ACC112 (cell line): ENCODE results near the gene TCEA3.

Source experiments
- H2AFZ ChIP-seq: fragments of 200-600 bp; sonication (generic); one replicate; pipeline ENCODE4 v1.6.0; 2017; ENCODE audit warnings: antibody characterized with exemption, low read length; ENCODE audit not compliant: unreplicated experiment
- H3K27ac ChIP-seq: fragments of 200-600 bp; sonication (generic); 2 replicates; pipeline ENCODE4 v1.5.1; 2014; ENCODE audit warnings: low read depth, mild to moderate bottlenecking, antibody characterized with exemption, low read length, moderate library complexity
- H3K27me3 ChIP-seq: fragments of 200-600 bp; sonication (generic); 2 replicates; pipeline ENCODE4 v1.6.1; 2014; ENCODE audit warnings: mild to moderate bottlenecking, antibody characterized with exemption, low read length, moderate library complexity, mixed read lengths; ENCODE audit not compliant: insufficient read depth
- H3K36me3 ChIP-seq: fragments of 200-600 bp; sonication (generic); 2 replicates; pipeline ENCODE4 v1.6.1; 2016; ENCODE audit warnings: mild to moderate bottlenecking, antibody characterized with exemption, low read length, moderate library complexity, mixed read lengths; ENCODE audit not compliant: insufficient read depth
- H3K4me1 ChIP-seq: fragments of 200-600 bp; sonication (generic); one replicate; pipeline ENCODE4 v1.6.1; 2016; ENCODE audit warnings: low read length, mixed read lengths; ENCODE audit not compliant: insufficient read depth, unreplicated experiment, control insufficient read depth
- H3K4me3 ChIP-seq: fragments of 200-600 bp; sonication (generic); 2 replicates; pipeline ENCODE4 v1.5.1; 2014; ENCODE audit warnings: mild to moderate bottlenecking, low read depth, low read length
- H3K79me2 ChIP-seq: fragments of 200-600 bp; sonication (generic); one replicate; pipeline ENCODE4 v1.6.0; 2016; ENCODE audit warnings: low read length; ENCODE audit not compliant: control insufficient read depth, unreplicated experiment, insufficient read depth

The TCEA3 gene

DNA sequence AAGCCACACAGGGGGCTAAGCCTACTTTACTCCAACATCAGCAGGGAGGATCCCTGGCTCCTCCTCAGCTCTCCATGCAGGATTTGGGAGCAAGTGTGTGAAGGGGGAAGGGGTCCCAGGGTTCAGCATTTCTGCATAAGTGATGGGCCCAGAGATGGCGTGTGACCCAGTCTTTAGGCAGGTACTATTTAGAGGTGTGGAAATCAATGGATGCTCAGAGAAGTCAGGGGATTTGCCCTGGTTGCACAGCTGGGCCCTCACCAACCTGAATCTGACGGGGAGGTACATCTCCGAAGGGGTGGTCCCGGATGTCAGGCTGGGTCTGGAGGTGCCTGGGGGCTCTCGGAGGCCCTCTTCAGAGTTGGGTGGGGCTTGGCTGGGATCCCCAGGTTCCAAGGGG is 6.9 kb upstream of the TCEA3 start:
- Histone ChIP-seq H3K4me1 (no peaks in the 10 kb centered on the region), H3K27me3 (no peaks in the 10 kb centered on the region), H3K27ac (no peak overlapping the region), H3K79me2 (no peaks in the 10 kb centered on the region), H2AFZ (no peak overlapping the region), H3K4me3 (no peak overlapping the region), H3K36me3 (no peaks in the 10 kb centered on the region)

- Histone ChIP-seq H3K4me1 (no peaks in the 10 kb centered on the region), H3K27me3 (no peaks in the 10 kb centered on the region), H3K4me3 (no peak overlapping the region), H2AFZ (no peak overlapping the region), H3K36me3 (no peaks in the 10 kb centered on the region), H3K27ac (no peak overlapping the region), H3K79me2 (no peaks in the 10 kb centered on the region)
These were observed 6.3 kb upstream of the TCEA3 start for GRCh38 chr1:23430803-23431202.

- H3K27me3 ChIP-seq, result no peaks in the 10 kb centered on the region
- H3K36me3 ChIP-seq, result no peaks in the 10 kb centered on the region
- H3K4me3 ChIP-seq, result no peak overlapping the region
- H3K4me1 ChIP-seq, result no peaks in the 10 kb centered on the region
- no peak overlapping the region for H2AFZ ChIP-seq
- no peak overlapping the region for H3K27ac ChIP-seq
- no peaks in the 10 kb centered on the region for H3K79me2 ChIP-seq
These were observed 3.8 kb upstream of the TCEA3 start for GRCh38 chr1:23428136-23428905.

DNA sequence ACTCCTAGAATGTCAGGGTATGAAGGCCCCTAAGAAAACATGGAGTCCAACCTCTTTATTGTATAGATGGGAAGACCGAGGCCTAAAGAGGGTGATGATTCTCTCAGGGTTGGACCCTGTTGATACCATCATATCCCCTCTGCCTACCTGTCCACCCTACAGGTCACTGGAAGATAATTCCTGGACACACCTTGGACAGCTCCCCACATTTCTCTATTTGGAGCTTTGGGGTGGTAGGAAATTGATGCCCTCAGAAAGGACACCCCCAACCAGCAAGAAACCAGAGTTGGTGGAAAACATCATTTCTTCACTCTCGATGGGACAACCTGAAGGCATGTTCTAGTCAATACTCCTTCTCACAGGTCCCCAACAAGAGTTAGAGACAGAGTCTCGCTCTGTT is 3.0 kb upstream of the TCEA3 start:
- Histone ChIP-seq H3K4me3 (no peak overlapping the region), H3K27me3 (no peaks in the 10 kb centered on the region), H3K36me3 (no peaks in the 10 kb centered on the region), H3K27ac (no peak overlapping the region), H3K79me2 (no peaks in the 10 kb centered on the region), H3K4me1 (peaks cover 5% of the 10 kb centered on the region), H2AFZ (no peak overlapping the region)

GRCh38 chr1:23426828-23427227 is 2.3 kb upstream of the TCEA3 start:
- H3K36me3 ChIP-seq, result no peaks in the 10 kb centered on the region
- no peaks in the 10 kb centered on the region for H3K27me3 ChIP-seq
- no peak overlapping the region for H3K4me3 ChIP-seq
- H3K27ac ChIP-seq, result no peak overlapping the region
- H3K4me1 ChIP-seq, result peaks cover 13% of the 10 kb centered on the region
- no peaks in the 10 kb centered on the region for H3K79me2 ChIP-seq
- H2AFZ ChIP-seq, result no peak overlapping the region

- H3K27ac ChIP-seq, result no peak overlapping the region
- H3K27me3 ChIP-seq, result no peaks in the 10 kb centered on the region
- peak overlapping the region; percentile 83 for H3K4me3 ChIP-seq
- peak overlapping the region; percentile 3 for H2AFZ ChIP-seq
- H3K36me3 ChIP-seq, result no peaks in the 10 kb centered on the region
- peaks cover 13% of the 10 kb centered on the region for H3K4me1 ChIP-seq
- no peaks in the 10 kb centered on the region for H3K79me2 ChIP-seq
These were observed 596 bp upstream of the TCEA3 start for GRCh38 chr1:23425193-23425494.

GRCh38 chr1:23423415-23424292 is 894 bp downstream of the TCEA3 start:
- peak overlapping the region; percentile 83 for H3K4me3 ChIP-seq
- no peaks in the 10 kb centered on the region for H3K27me3 ChIP-seq
- peaks cover 13% of the 10 kb centered on the region for H3K4me1 ChIP-seq
- H3K79me2 ChIP-seq, result no peaks in the 10 kb centered on the region
- peak overlapping the region; percentile 31 for H2AFZ ChIP-seq
- H3K36me3 ChIP-seq, result no peaks in the 10 kb centered on the region
- H3K27ac ChIP-seq, result no peak overlapping the region

DNA sequence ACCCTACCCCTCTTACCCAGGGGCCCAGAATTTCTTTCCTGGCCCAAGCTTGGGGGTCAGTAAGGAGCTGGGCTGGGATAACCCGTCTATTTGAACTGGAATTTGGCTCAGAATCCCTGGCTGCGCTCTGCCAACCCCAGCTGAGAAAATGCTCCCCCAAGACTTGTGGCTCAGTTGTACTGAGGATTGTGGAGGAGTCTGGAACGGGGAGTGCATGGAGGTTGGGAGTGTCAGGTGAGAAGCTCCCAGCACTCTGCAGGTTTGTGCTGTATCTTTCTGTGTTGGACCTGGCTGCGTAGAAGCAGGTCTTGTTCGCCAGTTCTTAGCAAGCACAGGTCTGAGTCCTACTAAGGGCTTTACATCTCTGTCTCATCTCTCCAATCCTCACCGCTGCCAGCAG is 1.6 kb downstream of the TCEA3 start:
- H3K36me3 ChIP-seq, result no peaks in the 10 kb centered on the region
- no peaks in the 10 kb centered on the region for H3K27me3 ChIP-seq
- no peaks in the 10 kb centered on the region for H3K79me2 ChIP-seq
- no peak overlapping the region for H3K27ac ChIP-seq
- peaks cover 13% of the 10 kb centered on the region for H3K4me1 ChIP-seq
- no peak overlapping the region for H2AFZ ChIP-seq
- H3K4me3 ChIP-seq, result no peak overlapping the region; the same call in 1 of the 2 replicates

DNA sequence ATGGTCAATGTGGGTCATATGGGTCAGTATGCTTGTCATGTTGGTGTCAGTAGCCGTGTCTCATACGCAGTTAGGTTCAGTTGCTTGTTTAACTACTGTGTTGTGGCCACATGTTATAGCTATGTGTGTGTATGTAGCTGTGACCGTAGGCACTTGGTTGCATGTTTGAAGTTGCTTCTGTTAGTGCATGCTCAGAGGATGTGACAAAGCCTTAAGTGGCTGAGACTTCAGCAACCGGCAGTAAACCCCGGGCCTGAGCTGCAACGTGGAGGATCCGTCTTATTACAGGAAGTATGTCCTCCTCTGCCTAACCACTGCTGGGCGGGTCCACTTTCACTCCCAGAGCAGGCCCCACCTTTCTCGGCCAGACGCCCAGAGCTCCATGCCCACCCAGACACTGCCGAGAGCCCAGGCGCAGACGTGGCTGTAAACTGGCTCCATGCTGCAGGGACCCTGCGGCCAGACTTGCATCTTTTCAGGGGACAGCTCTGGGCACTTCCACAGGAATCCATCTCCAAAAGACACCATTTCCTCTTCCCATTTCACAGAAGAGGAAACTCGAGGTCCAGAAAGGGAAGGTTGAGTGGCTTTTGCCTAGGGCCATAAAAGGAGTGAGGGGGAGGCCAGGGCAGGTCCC is 2.2 kb downstream of the TCEA3 start:
- no peak overlapping the region for H3K27ac ChIP-seq

DNA sequence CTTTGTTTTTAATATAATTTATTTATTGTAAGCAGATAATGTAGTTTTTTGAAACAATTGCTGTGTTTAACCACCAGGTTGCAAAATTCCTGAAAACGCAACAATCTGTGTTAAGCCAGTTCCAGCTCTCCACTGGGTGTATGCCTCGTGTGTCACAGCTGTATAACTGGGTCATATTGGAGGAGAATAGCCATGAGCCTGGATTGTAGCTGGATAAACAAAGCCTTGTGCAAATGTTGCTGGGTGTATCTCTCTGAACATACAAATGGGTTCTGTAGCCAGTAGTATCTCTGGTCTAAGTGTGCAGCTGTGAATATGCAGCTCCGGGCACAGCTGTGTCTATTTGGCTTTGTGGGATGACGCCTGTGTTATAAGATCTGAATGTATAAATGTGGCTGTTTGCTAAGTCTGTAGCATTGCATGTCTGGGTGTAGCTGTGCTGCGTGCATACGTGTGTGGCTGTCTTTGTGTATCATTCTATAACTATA is 2.8 kb downstream of the TCEA3 start:
- no peaks in the 10 kb centered on the region for H3K79me2 ChIP-seq
- peaks cover 5% of the 10 kb centered on the region; the same call in 1 of the 2 replicates for H3K36me3 ChIP-seq
- H3K27ac ChIP-seq, result no peak overlapping the region
- H2AFZ ChIP-seq, result no peak overlapping the region
- H3K4me1 ChIP-seq, result peaks cover 13% of the 10 kb centered on the region
- peak overlapping the region; percentile 26; the same call in 1 of the 2 replicates for H3K4me3 ChIP-seq
- no peaks in the 10 kb centered on the region for H3K27me3 ChIP-seq

More for the DNA sequence above, 2.2 kb downstream of the TCEA3 start:
- Histone ChIP-seq H3K36me3 (peaks cover under 1% of the 10 kb centered on the region; the same call in 1 of the 2 replicates), H2AFZ (no peak overlapping the region), H3K27me3 (no peaks in the 10 kb centered on the region), H3K4me1 (peaks cover 13% of the 10 kb centered on the region), H3K4me3 (peak overlapping the region; percentile 26), H3K79me2 (no peaks in the 10 kb centered on the region)
